RWPE2 (cell line): ENCODE data around the gene STAM2.

Source experiments
- ATAC-seq: fragments of 200-7000 bp; cut with Tn5 transposase; 3 replicates; pipeline ENCODE4 v1.9.1; 2021; ENCODE audit warnings: low read depth
- DNase-seq: peaks from one replicate; pipeline ENCODE4 v3.0.0-alpha.2; 2020; ENCODE audit warnings: low spot score
- H3K27ac ChIP-seq: fragments of 450-650 bp; 2 replicates; pipeline ENCODE4 v1.5.1; 2017; ENCODE audit warnings: mild to moderate bottlenecking; ENCODE audit not compliant: poor library complexity, severe bottlenecking
- H3K27me3 ChIP-seq: fragments of 250-450 bp; sonication (Bioruptor Pico); 2 replicates; pipeline ENCODE4 v1.5.1; 2021; ENCODE audit warnings: mild to moderate bottlenecking, moderate library complexity; ENCODE audit not compliant: insufficient read depth, poor library complexity, severe bottlenecking
- H3K36me3 ChIP-seq: fragments of 250-450 bp; sonication (Bioruptor Pico); 2 replicates; pipeline ENCODE4 v1.5.1; 2020; ENCODE audit warnings: low read depth, mild to moderate bottlenecking, moderate library complexity
- H3K4me1 ChIP-seq: fragments of 250-450 bp; sonication (Bioruptor Pico); 2 replicates; pipeline ENCODE4 v1.5.1; 2021; ENCODE audit warnings: mild to moderate bottlenecking, moderate library complexity; ENCODE audit not compliant: insufficient read depth, poor library complexity, severe bottlenecking
- H3K4me3 ChIP-seq: fragments of 250-450 bp; sonication (Bioruptor Pico); 2 replicates; pipeline ENCODE4 v1.5.1; 2021; ENCODE audit warnings: mild to moderate bottlenecking, moderate library complexity; ENCODE audit not compliant: severe bottlenecking
- H3K9me3 ChIP-seq: fragments of 250-450 bp; sonication (Bioruptor Pico); 2 replicates; pipeline ENCODE4 v1.5.1; 2021; ENCODE audit warnings: mild to moderate bottlenecking, moderate library complexity; ENCODE audit not compliant: severe bottlenecking
- TF ChIP-seq, protein P1 (sequence below): fragments of 450-650 bp; IDR thresholded peaks from one replicate; pipeline ENCODE4 v1.5.1; 2017; ENCODE audit warnings: mild to moderate bottlenecking, moderate library complexity; ENCODE audit not compliant: poor library complexity, severe bottlenecking

Gene STAM2

GRCh38 chr2:152106464-152106863, 69.1 kb downstream of the STAM2 start:
- H3K36me3 ChIP-seq = no peaks in the 10 kb centered on the region
- H3K9me3 ChIP-seq = no peaks in the 10 kb centered on the region
- peak; percentile 46; the same call in 1 of the 3 replicates for ATAC-seq
- H3K4me1 ChIP-seq = no peaks in the 10 kb centered on the region
- no peak overlapping the region for H3K4me3 ChIP-seq
- DNase-seq = no peak
- no peak overlapping the region for H3K27ac ChIP-seq
- H3K27me3 ChIP-seq = no peaks in the 10 kb centered on the region
- TF ChIP-seq, protein P1, sequence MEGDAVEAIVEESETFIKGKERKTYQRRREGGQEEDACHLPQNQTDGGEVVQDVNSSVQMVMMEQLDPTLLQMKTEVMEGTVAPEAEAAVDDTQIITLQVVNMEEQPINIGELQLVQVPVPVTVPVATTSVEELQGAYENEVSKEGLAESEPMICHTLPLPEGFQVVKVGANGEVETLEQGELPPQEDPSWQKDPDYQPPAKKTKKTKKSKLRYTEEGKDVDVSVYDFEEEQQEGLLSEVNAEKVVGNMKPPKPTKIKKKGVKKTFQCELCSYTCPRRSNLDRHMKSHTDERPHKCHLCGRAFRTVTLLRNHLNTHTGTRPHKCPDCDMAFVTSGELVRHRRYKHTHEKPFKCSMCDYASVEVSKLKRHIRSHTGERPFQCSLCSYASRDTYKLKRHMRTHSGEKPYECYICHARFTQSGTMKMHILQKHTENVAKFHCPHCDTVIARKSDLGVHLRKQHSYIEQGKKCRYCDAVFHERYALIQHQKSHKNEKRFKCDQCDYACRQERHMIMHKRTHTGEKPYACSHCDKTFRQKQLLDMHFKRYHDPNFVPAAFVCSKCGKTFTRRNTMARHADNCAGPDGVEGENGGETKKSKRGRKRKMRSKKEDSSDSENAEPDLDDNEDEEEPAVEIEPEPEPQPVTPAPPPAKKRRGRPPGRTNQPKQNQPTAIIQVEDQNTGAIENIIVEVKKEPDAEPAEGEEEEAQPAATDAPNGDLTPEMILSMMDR = no peak

GRCh38 chr2:152103271-152103670, 72.3 kb downstream of the STAM2 start:
- ATAC-seq (no peak), DNase-seq (no peak)
- no peaks in the 10 kb centered on the region for H3K4me1 ChIP-seq
- no peaks in the 10 kb centered on the region for H3K9me3 ChIP-seq
- TF ChIP-seq, protein P1 = no peak
- H3K27me3 ChIP-seq = peaks cover 30% of the 10 kb centered on the region
- no peak overlapping the region for H3K27ac ChIP-seq
- no peaks in the 10 kb centered on the region for H3K36me3 ChIP-seq
- H3K4me3 ChIP-seq = no peak overlapping the region

DNA sequence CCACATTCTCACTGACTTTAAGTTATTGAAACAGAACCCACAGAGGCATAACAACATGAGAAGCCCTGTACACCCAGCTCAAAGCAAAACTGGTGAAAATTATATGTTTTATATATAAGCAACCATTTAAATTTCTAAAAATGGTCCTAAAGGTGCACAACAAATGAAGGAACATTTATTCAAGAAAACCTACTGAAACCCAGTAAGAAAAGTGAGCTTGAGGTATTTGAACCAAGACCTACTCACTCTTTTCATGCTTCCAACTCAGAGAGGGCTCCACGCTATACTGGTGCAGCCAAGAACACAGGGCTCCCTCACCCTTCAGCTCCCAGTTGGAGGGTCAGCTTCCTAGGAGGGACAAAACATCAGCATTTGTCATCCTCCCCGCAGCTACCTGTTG, 74.6 kb downstream of the STAM2 start:
- TF ChIP-seq, protein P1 = no peak
- Histone ChIP-seq H3K4me1 (no peaks in the 10 kb centered on the region), H3K36me3 (no peaks in the 10 kb centered on the region), H3K27ac (no peak overlapping the region), H3K9me3 (no peaks in the 10 kb centered on the region), H3K27me3 (peaks cover 49% of the 10 kb centered on the region), H3K4me3 (no peak overlapping the region)
- ATAC-seq (no peak), DNase-seq (no peak)

GRCh38 chr2:152099367-152100050, 76.1 kb downstream of the STAM2 start:
- H3K4me3 ChIP-seq = peak overlapping the region; percentile 36
- no peaks in the 10 kb centered on the region for H3K4me1 ChIP-seq
- TF ChIP-seq, protein P1 = no peak
- no peak for DNase-seq
- no peaks in the 10 kb centered on the region for H3K9me3 ChIP-seq
- ATAC-seq = peak; percentile 7; the same call in 1 of the 3 replicates
- no peaks in the 10 kb centered on the region for H3K36me3 ChIP-seq
- no peak overlapping the region for H3K27ac ChIP-seq
- H3K27me3 ChIP-seq = peaks cover 58% of the 10 kb centered on the region
